Brain microvascular endothelial cell (primary cell): ENCODE data around the gene PTTG1IP.
A peak's percentile ranks its signal among the peaks of the same experiment; 100 is the strongest.

Experiments
- DNase-seq: peaks from one replicate; pipeline ENCODE4 v3.0.0-alpha.2; 2020
- H3K27ac ChIP-seq: fragments of 250-450 bp; sonication (Bioruptor Pico); 2 replicates; pipeline ENCODE4 v1.5.1; 2020; ENCODE audit warnings: mild to moderate bottlenecking, moderate library complexity
- H3K27me3 ChIP-seq: fragments of 250-450 bp; sonication (Bioruptor Pico); replicated peaks from 2 replicates; pipeline ENCODE4 v1.5.1; 2020; ENCODE audit warnings: mild to moderate bottlenecking
- H3K36me3 ChIP-seq: fragments of 250-450 bp; sonication (Bioruptor Pico); replicated peaks from 2 replicates; pipeline ENCODE4 v1.5.1; 2020; ENCODE audit warnings: mild to moderate bottlenecking
- H3K4me3 ChIP-seq: 2 replicates; pipeline ENCODE4 v1.5.1; 2011; ENCODE audit warnings: low read depth, mild to moderate bottlenecking, control low read depth, low read length, moderate library complexity
- in situ Hi-C: cut with HindIII; loops from 2 replicates; pipeline ENCODE4 v1.10.0; 2017; ENCODE audit warnings: low sequenced_read_pairs, low pct_ligation_motif_present
- TF ChIP-seq, protein P1 (sequence below): IDR thresholded peaks from 2 replicates; pipeline ENCODE4 v1.5.1; 2011; ENCODE audit warnings: low read depth, mild to moderate bottlenecking, moderate library complexity, low read length, control low read depth, inconsistent platforms; ENCODE audit errors: missing control alignments

The PTTG1IP gene

DNA sequence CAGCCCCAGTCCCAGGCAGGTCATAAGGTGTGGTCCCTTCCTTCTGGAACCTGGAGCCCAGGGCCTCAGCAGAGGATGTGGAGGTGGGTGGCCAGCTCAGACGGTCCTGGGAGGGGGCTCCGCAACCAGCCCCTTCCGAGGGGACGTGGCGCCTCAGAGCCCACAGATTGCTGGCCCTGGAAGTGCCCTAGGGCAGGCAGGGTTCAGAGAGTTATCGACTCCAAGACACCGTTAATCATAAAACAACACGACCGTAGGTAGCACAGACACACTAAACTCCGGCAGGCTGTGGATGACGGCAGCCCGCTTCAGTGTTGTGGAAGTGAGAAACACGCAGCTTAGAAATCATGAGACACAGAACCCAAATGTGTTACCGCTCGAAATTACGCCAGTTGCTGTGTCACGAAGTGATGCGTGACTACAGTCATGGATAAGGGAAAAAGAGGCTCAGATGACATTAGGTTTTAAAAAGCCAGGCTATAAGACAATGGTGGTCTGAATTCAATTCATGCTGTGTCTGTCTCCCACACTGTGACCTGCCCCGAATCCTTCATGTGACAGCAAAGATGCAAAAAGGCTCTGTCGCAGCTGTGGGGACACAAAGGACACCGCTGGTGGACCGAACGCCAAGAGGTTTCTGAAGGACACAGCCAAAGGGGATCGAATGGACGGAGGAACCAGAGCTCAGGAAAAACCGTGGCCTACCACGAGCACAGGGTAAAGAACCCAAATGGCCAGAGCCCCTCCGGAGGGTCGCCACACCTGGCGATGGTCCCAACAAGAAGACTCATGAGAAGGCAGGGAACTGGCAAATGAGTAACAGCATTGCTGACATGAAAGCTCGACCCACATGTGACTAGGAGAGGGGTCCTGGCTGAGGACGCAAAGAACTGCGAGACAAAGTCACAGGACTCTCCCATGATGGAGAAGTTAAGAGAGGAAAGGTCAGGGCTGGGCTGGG is 53.9 kb downstream of the PTTG1IP start:
- no peaks in the 10 kb centered on the region for H3K27me3 ChIP-seq
- no peaks in the 10 kb centered on the region for H3K36me3 ChIP-seq
- DNase-seq: no peak
- in situ Hi-C loops: no loop called here
- no peak overlapping the region for H3K27ac ChIP-seq
- H3K4me3 ChIP-seq: no peak overlapping the region
- TF ChIP-seq, protein P1, sequence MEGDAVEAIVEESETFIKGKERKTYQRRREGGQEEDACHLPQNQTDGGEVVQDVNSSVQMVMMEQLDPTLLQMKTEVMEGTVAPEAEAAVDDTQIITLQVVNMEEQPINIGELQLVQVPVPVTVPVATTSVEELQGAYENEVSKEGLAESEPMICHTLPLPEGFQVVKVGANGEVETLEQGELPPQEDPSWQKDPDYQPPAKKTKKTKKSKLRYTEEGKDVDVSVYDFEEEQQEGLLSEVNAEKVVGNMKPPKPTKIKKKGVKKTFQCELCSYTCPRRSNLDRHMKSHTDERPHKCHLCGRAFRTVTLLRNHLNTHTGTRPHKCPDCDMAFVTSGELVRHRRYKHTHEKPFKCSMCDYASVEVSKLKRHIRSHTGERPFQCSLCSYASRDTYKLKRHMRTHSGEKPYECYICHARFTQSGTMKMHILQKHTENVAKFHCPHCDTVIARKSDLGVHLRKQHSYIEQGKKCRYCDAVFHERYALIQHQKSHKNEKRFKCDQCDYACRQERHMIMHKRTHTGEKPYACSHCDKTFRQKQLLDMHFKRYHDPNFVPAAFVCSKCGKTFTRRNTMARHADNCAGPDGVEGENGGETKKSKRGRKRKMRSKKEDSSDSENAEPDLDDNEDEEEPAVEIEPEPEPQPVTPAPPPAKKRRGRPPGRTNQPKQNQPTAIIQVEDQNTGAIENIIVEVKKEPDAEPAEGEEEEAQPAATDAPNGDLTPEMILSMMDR: no peak

DNA sequence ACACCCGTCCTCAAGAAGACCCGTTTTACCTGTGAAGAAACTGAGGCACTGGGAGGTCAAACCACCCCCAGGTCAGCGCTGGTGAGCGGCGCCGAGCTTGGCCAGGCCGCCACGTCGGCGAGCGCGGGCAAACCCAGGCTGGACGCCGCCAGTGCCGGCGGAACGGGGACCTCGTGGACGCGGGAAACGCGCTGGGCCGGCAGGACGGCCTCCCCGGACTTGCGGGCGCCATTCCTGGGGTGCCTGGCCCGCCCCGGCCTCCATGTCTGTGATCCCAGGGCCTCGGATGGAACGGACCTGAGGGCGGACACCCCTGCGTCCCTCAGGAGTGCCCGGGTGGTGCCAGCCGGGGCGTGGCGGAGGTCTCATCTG is 54.9 kb downstream of the PTTG1IP start:
- no peak for DNase-seq
- TF ChIP-seq, protein P1: no peak
- Histone ChIP-seq H3K27ac (peak overlapping the region; percentile 82), H3K4me3 (peak overlapping the region; percentile 66), H3K27me3 (no peaks in the 10 kb centered on the region), H3K36me3 (no peaks in the 10 kb centered on the region)
- in situ Hi-C loops: no loop called here

DNA sequence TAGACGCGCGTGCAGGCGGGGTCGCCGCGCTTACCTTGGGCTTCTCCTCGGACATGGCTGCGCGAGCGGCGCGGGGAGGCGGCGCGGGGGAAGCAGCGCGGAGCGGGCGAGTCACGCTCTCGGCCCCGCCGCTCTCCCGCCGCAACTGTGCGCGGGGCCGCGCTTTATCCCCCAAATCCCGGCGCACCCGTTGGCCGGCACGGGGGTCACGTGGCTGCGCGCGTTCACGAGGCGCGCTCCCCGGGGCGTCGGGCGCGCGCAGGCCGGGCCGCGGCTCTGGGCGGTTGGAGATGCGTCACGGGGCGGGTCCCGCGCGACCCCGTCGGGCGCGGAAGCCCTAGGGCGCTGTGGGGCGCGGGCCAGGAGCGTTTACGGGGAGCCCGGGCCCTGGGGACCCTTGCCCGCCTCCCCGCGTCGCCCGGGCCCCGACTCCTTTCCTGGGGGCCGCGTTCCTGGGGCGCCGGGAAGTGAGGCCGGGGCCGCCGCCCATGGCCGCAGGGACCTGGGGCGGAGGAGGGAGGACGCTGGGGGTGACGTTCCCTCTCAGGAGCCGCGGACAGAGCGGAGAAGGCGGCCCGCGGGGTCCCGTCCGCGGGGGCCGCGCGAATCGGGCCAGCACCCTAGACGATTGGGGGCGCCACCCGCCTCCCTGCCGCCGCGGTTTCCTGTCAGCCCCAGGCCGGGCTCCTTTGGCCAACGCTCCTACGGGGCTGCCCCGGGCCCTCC is 55.4 kb downstream of the PTTG1IP start, which contains the start of gene SUMO3:
TSS of gene SUMO3 (minus strand) at position 149 of the 726 bp plus-strand sequence. CDS start at position 55, 94 bp downstream.
- TF ChIP-seq, protein P1: no peak
- peak within 1 kb of the TSS; percentile 66 for H3K4me3 ChIP-seq
- H3K27me3 ChIP-seq: no peaks in the 10 kb centered on the region
- H3K27ac ChIP-seq: peak within 1 kb of the TSS; percentile 82
- H3K36me3 ChIP-seq: no peaks in the 10 kb centered on the region
- peak; percentile 45 for DNase-seq
- in situ Hi-C loops: no loop called here

DNA sequence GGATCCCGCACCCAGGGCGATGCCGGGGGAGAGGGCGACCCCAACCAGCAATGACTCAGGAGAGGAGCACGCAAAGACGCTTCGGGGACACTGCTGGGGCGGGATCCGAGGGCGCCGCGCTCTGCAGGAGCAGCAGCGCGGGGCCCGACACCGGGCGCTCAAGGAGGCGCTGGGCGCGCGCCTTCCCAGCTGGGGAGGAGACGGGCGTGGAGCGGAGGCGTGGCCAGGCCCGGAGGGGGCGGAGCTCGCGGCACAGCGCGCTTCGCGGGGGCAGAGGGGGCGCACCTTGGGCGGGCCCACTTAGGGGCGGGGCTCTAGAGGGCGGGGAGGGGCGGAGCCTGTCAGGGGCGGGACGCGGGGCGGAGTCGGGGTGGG is 56.0 kb downstream of the PTTG1IP start:
- in situ Hi-C loops: no loop called here
- H3K27ac ChIP-seq: no peak overlapping the region
- peak; percentile 62 for DNase-seq
- TF ChIP-seq, protein P1: no peak
- H3K4me3 ChIP-seq: peak overlapping the region; percentile 66
- no peaks in the 10 kb centered on the region for H3K36me3 ChIP-seq
- no peaks in the 10 kb centered on the region for H3K27me3 ChIP-seq

DNA sequence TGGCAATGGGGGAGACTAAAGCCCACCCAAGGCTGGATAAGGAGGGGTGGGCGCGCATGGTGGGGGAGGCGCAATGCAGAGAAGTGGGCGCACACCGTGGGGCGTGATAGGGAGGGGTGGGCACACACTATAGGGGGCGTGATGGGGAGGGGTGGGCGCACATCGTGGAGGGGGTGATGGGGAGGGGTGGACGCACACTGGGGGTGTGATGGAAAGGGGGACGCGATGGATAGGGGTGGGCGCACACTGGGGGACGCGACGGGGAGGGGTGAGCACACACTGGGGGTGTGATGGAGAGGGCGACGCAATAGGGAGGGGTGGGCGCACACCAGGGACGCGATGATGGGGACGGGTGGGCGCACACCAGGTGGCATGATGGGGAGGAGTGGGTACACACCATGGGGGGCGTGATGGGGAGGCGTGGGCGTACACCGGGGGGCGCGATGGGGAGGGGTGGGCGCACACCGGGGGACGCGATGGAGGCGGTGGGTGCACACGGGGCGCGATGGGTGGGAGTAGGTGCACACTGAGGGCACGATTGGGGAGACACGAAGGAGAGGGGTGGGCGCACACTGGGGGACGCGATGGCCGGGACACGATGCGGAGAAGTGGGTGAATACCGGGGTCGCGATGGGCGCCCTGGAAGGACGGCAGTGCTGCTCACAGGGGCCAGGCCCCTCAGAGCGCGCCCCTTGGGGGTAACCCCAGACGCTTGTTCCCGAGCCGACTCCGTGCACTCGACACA is 56.6 kb downstream of the PTTG1IP start:
- no peaks in the 10 kb centered on the region for H3K36me3 ChIP-seq
- in situ Hi-C loops: no loop called here
- H3K27me3 ChIP-seq: no peaks in the 10 kb centered on the region
- peak overlapping the region; percentile 66 for H3K4me3 ChIP-seq
- no peak for DNase-seq
- no peak overlapping the region for H3K27ac ChIP-seq
- TF ChIP-seq, protein P1: no peak
